HEK293 (cell line): Measurements from ENCODE around the gene SRRD.

ENCODE experiments used
- EGR2 ChIP-seq: fragments of 450-650 bp; formaldehyde crosslinking; IDR thresholded peaks from 2 replicates; pipeline ENCODE4 v1.5.1; 2016; ENCODE audit warnings: low read depth, missing biosample characterization, missing genetic modification characterization
- MYNN ChIP-seq: fragments of 450-650 bp; formaldehyde crosslinking; IDR thresholded peaks from 2 replicates; pipeline ENCODE4 v1.5.1; 2016; ENCODE audit warnings: missing biosample characterization, missing genetic modification characterization, borderline replicate concordance
- MZF1 ChIP-seq: fragments of 450-650 bp; formaldehyde crosslinking; IDR thresholded peaks from 2 replicates; pipeline ENCODE4 v1.5.1; 2017; ENCODE audit warnings: missing biosample characterization, missing genetic modification characterization, borderline replicate concordance
- RBAK ChIP-seq: fragments of 450-650 bp; formaldehyde crosslinking; IDR thresholded peaks from 2 replicates; pipeline ENCODE4 v1.5.1; 2016; ENCODE audit warnings: missing biosample characterization, missing genetic modification characterization
- SALL2 ChIP-seq: fragments of 450-650 bp; formaldehyde crosslinking; IDR thresholded peaks from 2 replicates; pipeline ENCODE4 v1.5.0; 2017; ENCODE audit warnings: missing biosample characterization, mild to moderate bottlenecking, missing genetic modification characterization, borderline replicate concordance
- SCRT1 ChIP-seq: fragments of 450-650 bp; formaldehyde crosslinking; IDR thresholded peaks from 2 replicates; pipeline ENCODE4 v1.5.1; 2016; ENCODE audit warnings: missing biosample characterization, missing genetic modification characterization, borderline replicate concordance
- SETDB1 ChIP-seq: IDR thresholded peaks from one replicate; pipeline ENCODE4 v1.6.1; 2017; ENCODE audit warnings: mild to moderate bottlenecking, low read length, moderate library complexity, mixed read lengths; ENCODE audit not compliant: insufficient read length
- YY1 ChIP-seq: fragments of 450-650 bp; formaldehyde crosslinking; IDR thresholded peaks from 2 replicates; pipeline ENCODE4 v1.5.1; 2018; ENCODE audit warnings: missing biosample characterization, missing genetic modification characterization
- ZBTB21 ChIP-seq: fragments of 450-650 bp; formaldehyde crosslinking; IDR thresholded peaks from 2 replicates; pipeline ENCODE4 v1.5.1; 2017; ENCODE audit warnings: missing biosample characterization, missing genetic modification characterization
- ZBTB8A ChIP-seq: fragments of 450-650 bp; formaldehyde crosslinking; IDR thresholded peaks from 2 replicates; pipeline ENCODE4 v1.5.1; 2016; ENCODE audit warnings: missing biosample characterization, missing genetic modification characterization
- ZNF140 ChIP-seq: fragments of 450-650 bp; formaldehyde crosslinking; IDR thresholded peaks from 2 replicates; pipeline ENCODE4 v1.5.1; 2016; ENCODE audit warnings: missing biosample characterization, missing genetic modification characterization
- ZNF174 ChIP-seq: fragments of 450-650 bp; formaldehyde crosslinking; IDR thresholded peaks from 2 replicates; pipeline ENCODE4 v1.5.0; 2017; ENCODE audit warnings: missing biosample characterization, mild to moderate bottlenecking, missing genetic modification characterization
- ZNF175 ChIP-seq: fragments of 450-650 bp; formaldehyde crosslinking; IDR thresholded peaks from 2 replicates; pipeline ENCODE4 v1.5.1; 2016; ENCODE audit warnings: missing biosample characterization, missing genetic modification characterization
- ZNF19 ChIP-seq: fragments of 450-650 bp; formaldehyde crosslinking; IDR thresholded peaks from 2 replicates; pipeline ENCODE4; 2016; ENCODE audit warnings: missing biosample characterization, missing genetic modification characterization, low read depth
- ZNF292 ChIP-seq: fragments of 450-650 bp; formaldehyde crosslinking; IDR thresholded peaks from 2 replicates; pipeline ENCODE4 v1.5.1; 2016; ENCODE audit warnings: low read depth, missing biosample characterization, missing genetic modification characterization, borderline replicate concordance
- ZNF311 ChIP-seq: fragments of 450-650 bp; formaldehyde crosslinking; IDR thresholded peaks from 2 replicates; pipeline ENCODE4 v1.5.1; 2017; ENCODE audit warnings: missing biosample characterization, missing genetic modification characterization, borderline replicate concordance
- ZNF394 ChIP-seq: fragments of 450-650 bp; formaldehyde crosslinking; IDR thresholded peaks from 2 replicates; pipeline ENCODE4 v1.5.1; 2016; ENCODE audit warnings: missing biosample characterization, missing genetic modification characterization, mild to moderate bottlenecking, moderate library complexity, borderline replicate concordance
- ZNF510 ChIP-seq: fragments of 450-650 bp; formaldehyde crosslinking; IDR thresholded peaks from 2 replicates; pipeline ENCODE4 v1.5.1; 2018; ENCODE audit warnings: mild to moderate bottlenecking, missing genetic modification characterization, missing biosample characterization; ENCODE audit not compliant: insufficient replicate concordance
- ZNF548 ChIP-seq: fragments of 450-650 bp; formaldehyde crosslinking; IDR thresholded peaks from 2 replicates; pipeline ENCODE4 v1.5.1; 2016; ENCODE audit warnings: missing biosample characterization, missing genetic modification characterization
- ZNF585B ChIP-seq: fragments of 450-650 bp; formaldehyde crosslinking; IDR thresholded peaks from 2 replicates; pipeline ENCODE4 v1.5.1; 2016; ENCODE audit warnings: missing biosample characterization, missing genetic modification characterization
- ZNF610 ChIP-seq: fragments of 450-650 bp; formaldehyde crosslinking; IDR thresholded peaks from 2 replicates; pipeline ENCODE4 v1.5.1; 2016; ENCODE audit warnings: missing biosample characterization, missing genetic modification characterization, borderline replicate concordance
- ZSCAN16 ChIP-seq: fragments of 450-650 bp; formaldehyde crosslinking; IDR thresholded peaks from 2 replicates; pipeline ENCODE4 v1.5.1; 2016; ENCODE audit warnings: missing biosample characterization, missing genetic modification characterization
- ZXDB ChIP-seq: fragments of 450-650 bp; formaldehyde crosslinking; IDR thresholded peaks from 2 replicates; pipeline ENCODE4 v1.5.1; 2016; ENCODE audit warnings: missing biosample characterization, missing genetic modification characterization
- TF ChIP-seq, protein P1 (sequence below): fragments of 450-650 bp; formaldehyde crosslinking; IDR thresholded peaks from 2 replicates; pipeline ENCODE4 v1.5.1; 2016; ENCODE audit warnings: missing biosample characterization, missing genetic modification characterization
- TF ChIP-seq, protein P2 (sequence below): fragments of 450-650 bp; formaldehyde crosslinking; IDR thresholded peaks from 2 replicates; pipeline ENCODE4 v1.5.1; 2016; ENCODE audit warnings: missing biosample characterization, missing genetic modification characterization
- TF ChIP-seq, protein P3 (sequence below): fragments of 450-650 bp; formaldehyde crosslinking; conservative IDR thresholded peaks from 2 replicates; pipeline ENCODE4 v1.5.1; 2016; ENCODE audit warnings: low read depth, missing biosample characterization, missing genetic modification characterization
- TF ChIP-seq, protein P4 (sequence below): fragments of 450-650 bp; formaldehyde crosslinking; IDR thresholded peaks from 2 replicates; pipeline ENCODE4 v1.5.1; 2017; ENCODE audit warnings: missing biosample characterization, missing genetic modification characterization
- TF ChIP-seq, protein P5 (sequence below): fragments of 450-650 bp; formaldehyde crosslinking; IDR thresholded peaks from 2 replicates; pipeline ENCODE4 v1.5.1; 2016; ENCODE audit warnings: missing biosample characterization, missing genetic modification characterization

Gene SRRD

DNA sequence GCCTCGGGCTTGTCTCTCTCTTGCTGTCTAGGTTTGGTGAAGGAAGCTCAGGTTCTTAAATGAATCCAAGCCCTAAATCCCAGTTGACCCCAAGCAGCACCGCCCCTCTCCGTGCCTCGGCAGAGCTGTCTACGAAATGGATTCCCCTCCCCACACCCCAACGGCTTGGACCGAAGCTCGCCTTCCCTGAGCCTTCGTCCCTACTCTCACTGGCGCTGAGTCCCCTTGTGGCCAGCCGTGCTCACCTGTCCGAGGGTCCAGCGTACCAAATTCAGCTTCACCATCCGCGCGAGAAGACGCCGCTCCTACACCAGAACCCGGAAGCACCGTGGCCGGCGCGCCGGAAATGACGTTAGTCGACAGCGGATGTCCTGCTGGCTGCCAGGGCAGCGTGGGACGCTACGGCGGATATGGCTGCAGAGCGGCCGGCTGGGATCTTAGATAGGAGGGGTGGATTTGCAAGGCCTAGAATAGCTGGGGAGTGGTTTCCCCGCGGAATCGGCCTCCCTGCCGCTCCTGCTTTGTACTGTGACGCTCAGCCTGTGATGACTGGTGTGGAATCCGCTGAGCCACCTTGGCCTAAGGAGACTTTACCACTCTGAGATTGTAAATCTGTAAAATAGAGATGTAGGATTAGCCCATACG lies 28.6 kb downstream of the SRRD start, which contains the start of gene TFIP11 (continued):
- TF ChIP-seq, protein P1, sequence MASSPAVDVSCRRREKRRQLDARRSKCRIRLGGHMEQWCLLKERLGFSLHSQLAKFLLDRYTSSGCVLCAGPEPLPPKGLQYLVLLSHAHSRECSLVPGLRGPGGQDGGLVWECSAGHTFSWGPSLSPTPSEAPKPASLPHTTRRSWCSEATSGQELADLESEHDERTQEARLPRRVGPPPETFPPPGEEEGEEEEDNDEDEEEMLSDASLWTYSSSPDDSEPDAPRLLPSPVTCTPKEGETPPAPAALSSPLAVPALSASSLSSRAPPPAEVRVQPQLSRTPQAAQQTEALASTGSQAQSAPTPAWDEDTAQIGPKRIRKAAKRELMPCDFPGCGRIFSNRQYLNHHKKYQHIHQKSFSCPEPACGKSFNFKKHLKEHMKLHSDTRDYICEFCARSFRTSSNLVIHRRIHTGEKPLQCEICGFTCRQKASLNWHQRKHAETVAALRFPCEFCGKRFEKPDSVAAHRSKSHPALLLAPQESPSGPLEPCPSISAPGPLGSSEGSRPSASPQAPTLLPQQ (tag by site-specific recombination): peak; percentile 42
- TF ChIP-seq, protein P2, sequence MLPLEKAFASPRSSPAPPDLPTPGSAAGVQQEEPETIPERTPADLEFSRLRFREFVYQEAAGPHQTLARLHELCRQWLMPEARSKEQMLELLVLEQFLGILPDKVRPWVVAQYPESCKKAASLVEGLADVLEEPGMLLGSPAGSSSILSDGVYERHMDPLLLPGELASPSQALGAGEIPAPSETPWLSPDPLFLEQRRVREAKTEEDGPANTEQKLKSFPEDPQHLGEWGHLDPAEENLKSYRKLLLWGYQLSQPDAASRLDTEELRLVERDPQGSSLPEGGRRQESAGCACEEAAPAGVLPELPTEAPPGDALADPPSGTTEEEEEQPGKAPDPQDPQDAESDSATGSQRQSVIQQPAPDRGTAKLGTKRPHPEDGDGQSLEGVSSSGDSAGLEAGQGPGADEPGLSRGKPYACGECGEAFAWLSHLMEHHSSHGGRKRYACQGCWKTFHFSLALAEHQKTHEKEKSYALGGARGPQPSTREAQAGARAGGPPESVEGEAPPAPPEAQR: no peak
- TF ChIP-seq ZNF140 (tag by site-specific recombination) (no peak), RBAK (no peak), ZXDB (tag by site-specific recombination) (peak; percentile 83), ZNF19 (tag by site-specific recombination) (no peak), MZF1 (no peak), SALL2 (tag by site-specific recombination) (no peak), ZNF585B (tag by site-specific recombination) (no peak), ZNF174 (tag by site-specific recombination) (no peak), ZNF175 (tag by site-specific recombination) (no peak), YY1 (tag by site-specific recombination) (0 out of 2 replicates have a peak, but pooled peaks have one; percentile 59), SCRT1 (tag by site-specific recombination) (no peak), ZNF548 (tag by site-specific recombination) (no peak), ZNF610 (tag by site-specific recombination) (peak; percentile 91), ZNF394 (no peak), ZBTB21 (tag by site-specific recombination) (peak; percentile 82), ZSCAN16 (tag by site-specific recombination) (no peak), ZNF510 (tag by site-specific recombination) (no peak), SETDB1 (no peak), MYNN (tag by site-specific recombination) (no peak), ZNF292 (tag by site-specific recombination) (no peak), EGR2 (tag by site-specific recombination) (peak; percentile 54; the same call in 1 of the 2 replicates), ZBTB8A (tag by site-specific recombination) (no peak), ZNF311 (tag by site-specific recombination) (no peak)
- TF ChIP-seq, protein P3, sequence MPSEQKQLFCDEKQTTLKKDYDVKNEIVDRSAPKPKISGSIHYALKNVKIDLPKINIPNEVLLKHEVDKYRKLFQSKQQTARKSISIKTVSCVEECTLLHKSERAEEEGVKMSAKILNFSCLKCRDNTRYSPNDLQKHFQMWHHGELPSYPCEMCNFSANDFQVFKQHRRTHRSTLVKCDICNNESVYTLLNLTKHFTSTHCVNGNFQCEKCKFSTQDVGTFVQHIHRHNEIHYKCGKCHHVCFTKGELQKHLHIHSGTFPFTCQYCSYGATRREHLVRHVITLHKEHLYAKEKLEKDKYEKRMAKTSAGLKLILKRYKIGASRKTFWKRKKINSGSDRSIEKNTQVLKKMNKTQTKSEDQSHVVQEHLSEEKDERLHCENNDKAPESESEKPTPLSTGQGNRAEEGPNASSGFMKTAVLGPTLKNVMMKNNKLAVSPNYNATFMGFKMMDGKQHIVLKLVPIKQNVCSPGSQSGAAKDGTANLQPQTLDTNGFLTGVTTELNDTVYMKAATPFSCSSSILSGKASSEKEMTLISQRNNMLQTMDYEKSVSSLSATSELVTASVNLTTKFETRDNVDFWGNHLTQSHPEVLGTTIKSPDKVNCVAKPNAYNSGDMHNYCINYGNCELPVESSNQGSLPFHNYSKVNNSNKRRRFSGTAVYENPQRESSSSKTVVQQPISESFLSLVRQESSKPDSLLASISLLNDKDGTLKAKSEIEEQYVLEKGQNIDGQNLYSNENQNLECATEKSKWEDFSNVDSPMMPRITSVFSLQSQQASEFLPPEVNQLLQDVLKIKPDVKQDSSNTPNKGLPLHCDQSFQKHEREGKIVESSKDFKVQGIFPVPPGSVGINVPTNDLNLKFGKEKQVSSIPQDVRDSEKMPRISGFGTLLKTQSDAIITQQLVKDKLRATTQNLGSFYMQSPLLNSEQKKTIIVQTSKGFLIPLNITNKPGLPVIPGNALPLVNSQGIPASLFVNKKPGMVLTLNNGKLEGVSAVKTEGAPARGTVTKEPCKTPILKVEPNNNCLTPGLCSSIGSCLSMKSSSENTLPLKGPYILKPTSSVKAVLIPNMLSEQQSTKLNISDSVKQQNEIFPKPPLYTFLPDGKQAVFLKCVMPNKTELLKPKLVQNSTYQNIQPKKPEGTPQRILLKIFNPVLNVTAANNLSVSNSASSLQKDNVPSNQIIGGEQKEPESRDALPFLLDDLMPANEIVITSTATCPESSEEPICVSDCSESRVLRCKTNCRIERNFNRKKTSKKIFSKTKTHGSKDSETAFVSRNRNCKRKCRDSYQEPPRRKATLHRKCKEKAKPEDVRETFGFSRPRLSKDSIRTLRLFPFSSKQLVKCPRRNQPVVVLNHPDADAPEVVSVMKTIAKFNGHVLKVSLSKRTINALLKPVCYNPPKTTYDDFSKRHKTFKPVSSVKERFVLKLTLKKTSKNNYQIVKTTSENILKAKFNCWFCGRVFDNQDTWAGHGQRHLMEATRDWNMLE (tag by site-specific recombination): peak; percentile 92
- TF ChIP-seq, protein P4, sequence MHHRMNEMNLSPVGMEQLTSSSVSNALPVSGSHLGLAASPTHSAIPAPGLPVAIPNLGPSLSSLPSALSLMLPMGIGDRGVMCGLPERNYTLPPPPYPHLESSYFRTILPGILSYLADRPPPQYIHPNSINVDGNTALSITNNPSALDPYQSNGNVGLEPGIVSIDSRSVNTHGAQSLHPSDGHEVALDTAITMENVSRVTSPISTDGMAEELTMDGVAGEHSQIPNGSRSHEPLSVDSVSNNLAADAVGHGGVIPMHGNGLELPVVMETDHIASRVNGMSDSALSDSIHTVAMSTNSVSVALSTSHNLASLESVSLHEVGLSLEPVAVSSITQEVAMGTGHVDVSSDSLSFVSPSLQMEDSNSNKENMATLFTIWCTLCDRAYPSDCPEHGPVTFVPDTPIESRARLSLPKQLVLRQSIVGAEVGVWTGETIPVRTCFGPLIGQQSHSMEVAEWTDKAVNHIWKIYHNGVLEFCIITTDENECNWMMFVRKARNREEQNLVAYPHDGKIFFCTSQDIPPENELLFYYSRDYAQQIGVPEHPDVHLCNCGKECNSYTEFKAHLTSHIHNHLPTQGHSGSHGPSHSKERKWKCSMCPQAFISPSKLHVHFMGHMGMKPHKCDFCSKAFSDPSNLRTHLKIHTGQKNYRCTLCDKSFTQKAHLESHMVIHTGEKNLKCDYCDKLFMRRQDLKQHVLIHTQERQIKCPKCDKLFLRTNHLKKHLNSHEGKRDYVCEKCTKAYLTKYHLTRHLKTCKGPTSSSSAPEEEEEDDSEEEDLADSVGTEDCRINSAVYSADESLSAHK (tag by site-specific recombination): no peak
- TF ChIP-seq, protein P5, sequence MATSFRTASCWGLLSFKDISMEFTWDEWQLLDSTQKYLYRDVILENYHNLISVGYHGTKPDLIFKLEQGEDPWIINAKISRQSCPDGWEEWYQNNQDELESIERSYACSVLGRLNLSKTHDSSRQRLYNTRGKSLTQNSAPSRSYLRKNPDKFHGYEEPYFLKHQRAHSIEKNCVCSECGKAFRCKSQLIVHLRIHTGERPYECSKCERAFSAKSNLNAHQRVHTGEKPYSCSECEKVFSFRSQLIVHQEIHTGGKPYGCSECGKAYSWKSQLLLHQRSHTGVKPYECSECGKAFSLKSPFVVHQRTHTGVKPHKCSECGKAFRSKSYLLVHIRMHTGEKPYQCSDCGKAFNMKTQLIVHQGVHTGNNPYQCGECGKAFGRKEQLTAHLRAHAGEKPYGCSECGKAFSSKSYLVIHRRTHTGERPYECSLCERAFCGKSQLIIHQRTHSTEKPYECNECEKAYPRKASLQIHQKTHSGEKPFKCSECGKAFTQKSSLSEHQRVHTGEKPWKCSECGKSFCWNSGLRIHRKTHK (tag by site-specific recombination): no peak
